GM19455 (cell line): ENCODE measurements around the gene TTC24.

Experiments used
- ATAC-seq: cut with Tn5 transposase; IDR thresholded peaks from one replicate; pipeline ENCODE4 v1.9.1; 2021; ENCODE audit not compliant: unreplicated experiment

The TTC24 gene

GRCh38 chr1:156553860-156554485 lies 25.6 kb upstream of the TTC24 start:
- ATAC-seq = no peak

- ATAC-seq = no peak
Observed at GRCh38 chr1:156554971-156555370, 24.6 kb upstream of the TTC24 start.

- no peak for ATAC-seq
Observed at GRCh38 chr1:156555715-156556114, 23.8 kb upstream of the TTC24 start.

- no peak for ATAC-seq
Observed at GRCh38 chr1:156556354-156556753, 23.2 kb upstream of the TTC24 start.

- no peak for ATAC-seq
Observed at GRCh38 chr1:156559086-156559796, 20.3 kb upstream of the TTC24 start.

- no peak for ATAC-seq
Observed at GRCh38 chr1:156559797-156560385, 19.6 kb upstream of the TTC24 start.

- ATAC-seq = no peak
Observed at GRCh38 chr1:156560585-156561163, 18.8 kb upstream of the TTC24 start.

GRCh38 chr1:156565519-156565918 lies 14.0 kb upstream of the TTC24 start:
- no peak for ATAC-seq

GRCh38 chr1:156566436-156566835 lies 13.1 kb upstream of the TTC24 start:
- ATAC-seq = no peak

GRCh38 chr1:156571261-156571852 lies 8.2 kb upstream of the TTC24 start:
- no peak for ATAC-seq

GRCh38 chr1:156571919-156572662 lies 7.4 kb upstream of the TTC24 start, which contains the start of gene IQGAP3:
Gene IQGAP3, minus strand, starts transcription at chr1:156572565. Its CDS starts 36 bp downstream, at chr1:156572529.
- no peak for ATAC-seq

- ATAC-seq = no peak
Observed at GRCh38 chr1:156572663-156573018, 6.9 kb upstream of the TTC24 start.

- no peak for ATAC-seq
Observed at GRCh38 chr1:156574039-156574633, 5.4 kb upstream of the TTC24 start.

- no peak for ATAC-seq
Observed at GRCh38 chr1:156577550-156577949, 2.0 kb upstream of the TTC24 start.

GRCh38 chr1:156578055-156578454 lies 1.5 kb upstream of the TTC24 start:
- ATAC-seq = no peak

- no peak for ATAC-seq
Observed at GRCh38 chr1:156581661-156582387, 2.3 kb downstream of the TTC24 start.

GRCh38 chr1:156582388-156583017 lies 3.0 kb downstream of the TTC24 start:
- no peak for ATAC-seq

- ATAC-seq = no peak
Observed at GRCh38 chr1:156583821-156584622, 4.5 kb downstream of the TTC24 start.

GRCh38 chr1:156584813-156585212 lies 5.3 kb downstream of the TTC24 start:
- ATAC-seq = no peak
